ENCODE data around the gene RNF123.
"Not testable (repeated sequence)": the region's sequence is repeated elsewhere in the genome, so short reads cannot be mapped to it uniquely, and the experiment has no call there.

RNF123 gene

DNA sequence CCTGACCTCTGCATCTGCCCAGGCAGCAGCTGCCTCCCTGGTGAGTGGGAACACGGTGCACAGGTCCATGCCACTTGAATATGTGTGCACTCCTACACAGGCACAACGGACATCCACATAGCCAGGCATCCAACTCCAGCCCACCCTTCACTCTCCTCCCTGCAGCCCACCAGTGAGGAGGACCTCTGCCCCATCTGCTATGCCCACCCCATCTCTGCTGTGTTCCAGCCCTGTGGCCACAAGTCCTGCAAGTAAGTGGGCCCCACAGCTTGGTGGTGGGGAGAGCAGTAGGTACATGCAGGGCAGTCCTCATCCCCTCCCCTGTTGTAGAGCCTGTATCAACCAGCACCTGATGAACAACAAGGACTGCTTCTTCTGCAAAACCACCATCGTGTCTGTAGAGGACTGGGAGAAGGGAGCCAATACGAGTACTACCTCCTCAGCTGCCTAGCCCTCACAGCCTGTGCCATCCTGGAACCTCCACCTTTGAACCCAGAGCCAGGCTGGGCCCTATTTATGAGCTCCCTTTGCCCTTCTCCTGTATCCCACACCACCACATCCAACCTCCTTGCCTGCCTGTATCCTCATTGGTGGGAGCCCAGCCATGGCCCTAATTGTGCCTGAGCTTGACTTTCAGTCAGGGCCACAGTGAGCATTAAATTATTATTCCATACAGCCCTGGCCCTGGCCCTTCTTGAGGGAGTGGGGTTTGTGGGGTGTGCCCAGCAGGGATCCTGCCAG lies 31.7 kb downstream of the RNF123 start:
- no peak for DNase-seq (ENCODE audit: low read depth)

- no peak for DNase-seq (ENCODE audit: low read depth)
Observed at GRCh38 chr3:49721596-49721895, 32.2 kb downstream of the RNF123 start.

- DNase-seq (ENCODE audit: low read depth): no peak
Observed at GRCh38 chr3:49721896-49722781, 32.8 kb downstream of the RNF123 start.

- no peak for DNase-seq (ENCODE audit: low read depth)
Observed at GRCh38 chr3:49722896-49723295, 33.5 kb downstream of the RNF123 start.

DNA sequence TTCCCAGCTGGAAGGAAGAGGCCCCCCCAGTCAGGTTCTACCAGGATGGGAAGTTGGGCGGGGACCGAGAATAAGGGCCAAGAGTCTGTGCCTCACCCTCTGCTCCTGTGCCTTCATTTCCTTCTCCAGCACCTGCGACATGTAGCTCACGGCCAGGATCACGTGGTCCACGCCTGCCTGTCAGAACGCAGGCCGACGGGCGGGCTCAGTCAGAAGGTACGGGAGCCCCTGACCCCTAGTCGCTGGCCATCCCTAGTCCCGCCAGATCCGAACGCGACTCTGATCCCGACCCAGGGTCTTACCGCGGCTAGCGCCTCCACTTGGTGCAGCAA lies 33.9 kb downstream of the RNF123 start:
- peak; percentile 33 for DNase-seq (ENCODE audit: low read depth)

- peak; percentile 88 for DNase-seq (ENCODE audit: low read depth)
Observed at GRCh38 chr3:49723628-49724551, 34.5 kb downstream of the RNF123 start, which contains the start of gene GMPPB. Gene GMPPB (minus strand): TSS chr3:49723951. CDS start chr3:49723726, 225 bp downstream.

- DNase-seq (ENCODE audit: low read depth): no peak
Observed at GRCh38 chr3:49724586-49724985, 35.2 kb downstream of the RNF123 start.

- DNase-seq (ENCODE audit: low read depth): no peak
Observed at GRCh38 chr3:49725906-49726681, 36.7 kb downstream of the RNF123 start.

DNA sequence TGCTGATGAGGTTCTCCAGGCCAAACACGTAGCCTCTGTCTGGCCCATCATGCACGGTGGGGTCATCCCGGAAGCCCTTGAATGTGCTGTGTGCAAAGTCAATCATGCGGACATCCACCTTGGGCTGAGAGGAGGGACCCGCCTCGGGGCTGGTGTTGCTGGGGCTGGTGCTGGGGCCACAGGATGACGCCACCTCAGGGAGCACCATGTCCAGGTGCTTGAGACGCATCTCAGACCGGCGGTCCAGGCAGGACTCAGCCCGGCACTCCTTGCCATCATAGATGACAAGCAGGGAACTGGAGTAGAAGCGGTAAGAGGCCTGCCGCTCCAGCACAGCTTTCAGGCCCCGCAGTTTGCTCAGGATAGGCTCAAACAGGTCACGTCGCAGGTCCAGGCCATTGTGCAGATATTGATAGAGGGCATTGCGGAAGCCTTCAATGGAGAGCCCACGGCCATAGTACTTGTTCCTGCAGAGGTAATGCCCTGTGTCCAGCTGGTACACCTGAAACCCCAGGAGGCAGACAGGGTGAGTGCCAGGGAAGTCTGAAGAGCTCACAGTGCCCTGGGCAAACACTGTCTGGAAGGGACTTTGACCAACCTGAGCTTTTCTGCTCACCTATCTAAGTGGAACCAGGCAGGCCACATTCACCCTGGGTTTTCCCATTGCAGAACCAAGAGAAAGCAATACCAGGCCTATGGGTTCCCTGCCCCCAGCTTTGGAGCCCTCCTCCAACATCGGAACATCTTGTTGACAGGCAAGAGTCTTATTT lies 38.0 kb downstream of the RNF123 start:
- no peak for DNase-seq (ENCODE audit: low read depth)

DNA sequence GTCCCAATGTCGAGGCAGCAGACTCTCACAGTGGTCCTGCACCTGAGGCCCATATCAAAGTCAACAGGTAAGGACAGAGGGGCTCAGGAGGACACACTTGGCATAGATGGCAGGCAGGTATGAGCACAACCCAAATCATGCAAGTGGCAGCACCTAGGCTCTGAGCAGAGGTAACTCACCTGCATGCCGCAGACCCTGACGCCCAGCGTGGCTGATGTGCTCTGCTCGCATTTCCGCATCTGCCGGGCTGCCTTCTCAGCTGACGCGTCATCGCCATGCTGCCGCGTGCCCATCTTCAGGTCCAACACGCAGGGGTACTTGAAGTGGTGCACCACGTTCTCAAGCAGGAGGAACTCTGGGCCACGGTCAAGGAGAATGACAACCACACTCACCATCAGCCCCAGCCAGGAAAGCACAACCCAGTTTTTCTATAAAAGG lies 38.6 kb downstream of the RNF123 start:
- DNase-seq (ENCODE audit: low read depth): no peak

GRCh38 chr3:49729966-49730609 lies 40.7 kb downstream of the RNF123 start:
- DNase-seq (ENCODE audit: low read depth): no peak

DNA sequence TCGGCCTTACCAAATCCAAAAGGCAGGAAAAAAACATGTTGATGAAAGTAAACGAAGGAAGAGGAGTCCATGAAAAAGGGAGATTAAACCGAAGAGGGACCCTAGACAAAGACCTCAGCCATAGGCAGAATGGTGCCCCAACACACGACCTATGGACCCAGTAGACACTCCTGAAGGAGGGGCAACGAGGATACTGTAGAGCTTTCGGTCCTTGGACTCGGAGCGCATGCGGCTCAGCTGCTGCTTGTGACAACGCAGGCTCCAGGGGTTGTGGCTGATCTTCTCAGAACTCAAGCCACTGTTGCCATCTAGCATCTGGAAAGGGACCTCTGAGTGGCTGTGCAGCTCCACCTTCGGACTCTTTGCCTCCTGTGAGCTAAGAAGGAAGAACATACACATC lies 43.2 kb downstream of the RNF123 start:
- no peak for DNase-seq (ENCODE audit: low read depth)

DNA sequence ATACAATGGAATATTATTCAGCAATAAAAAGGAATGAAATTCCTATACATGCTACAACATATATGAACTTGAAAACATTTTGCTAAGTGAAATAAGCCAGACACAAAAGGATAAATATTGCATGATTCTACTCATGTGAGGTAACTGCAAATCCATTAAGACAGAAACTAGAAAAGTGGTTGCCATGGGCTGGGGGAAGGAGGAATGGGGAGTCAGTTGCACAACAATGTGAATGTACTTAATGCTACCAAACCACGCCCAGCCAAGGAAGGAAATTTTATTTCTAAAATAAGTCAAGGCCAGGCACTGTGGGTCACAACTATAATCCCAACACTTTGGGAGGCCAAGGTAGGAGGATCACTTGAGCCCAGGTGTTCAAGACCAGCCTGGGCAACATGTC lies 44.2 kb downstream of the RNF123 start:
- DNase-seq (ENCODE audit: low read depth): no peak

DNA sequence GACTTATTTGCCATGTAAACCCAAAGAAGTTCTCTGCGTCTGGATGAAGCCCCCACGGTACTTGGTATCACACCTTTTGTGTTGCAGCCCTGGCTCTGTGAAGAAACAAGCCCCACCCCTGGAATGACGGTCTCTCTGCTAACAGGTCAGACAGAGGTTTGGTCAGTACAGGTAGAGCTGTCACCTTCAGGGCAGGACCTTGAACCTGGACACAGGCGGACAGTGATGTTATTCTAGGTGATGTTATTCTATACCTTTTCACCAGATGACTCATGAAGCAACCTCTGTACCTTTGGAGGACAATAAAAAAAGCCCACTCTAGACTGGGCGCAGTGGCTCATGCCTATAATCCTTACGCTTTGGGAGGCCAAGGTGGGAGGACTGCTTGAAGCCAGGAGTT lies 45.4 kb downstream of the RNF123 start:
- DNase-seq (ENCODE audit: low read depth): no peak

DNA sequence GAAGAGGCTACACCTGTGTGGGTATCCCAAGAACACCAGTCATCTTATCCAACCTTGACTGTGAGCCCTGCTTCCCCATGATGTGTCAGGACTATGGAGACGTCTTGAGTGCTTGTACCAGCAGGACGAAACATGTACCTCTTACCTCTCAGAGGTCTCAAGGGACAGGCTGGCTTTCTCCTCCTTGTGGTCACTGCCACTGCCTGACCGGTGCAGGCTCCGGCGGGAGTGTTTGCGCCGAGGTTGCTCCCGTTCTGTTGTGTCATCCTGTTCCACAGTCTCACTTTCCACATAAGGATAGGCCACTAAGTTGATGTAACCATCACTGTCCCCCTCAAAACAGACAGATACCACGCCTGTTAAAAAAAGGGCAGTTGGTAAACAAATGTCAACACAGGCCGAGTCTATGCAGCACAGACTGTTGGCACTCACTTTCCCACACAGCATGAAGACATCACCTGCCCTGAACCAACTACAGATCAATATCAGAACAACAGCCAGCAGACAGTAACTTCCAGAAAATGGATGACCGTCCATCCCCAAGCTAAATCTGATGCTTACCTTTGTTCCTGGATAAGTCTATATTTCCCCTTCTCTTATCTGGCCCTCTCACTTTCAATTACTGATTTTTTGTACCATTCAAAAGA lies 48.8 kb downstream of the RNF123 start:
- DNase-seq (ENCODE audit: low read depth): no peak

DNA sequence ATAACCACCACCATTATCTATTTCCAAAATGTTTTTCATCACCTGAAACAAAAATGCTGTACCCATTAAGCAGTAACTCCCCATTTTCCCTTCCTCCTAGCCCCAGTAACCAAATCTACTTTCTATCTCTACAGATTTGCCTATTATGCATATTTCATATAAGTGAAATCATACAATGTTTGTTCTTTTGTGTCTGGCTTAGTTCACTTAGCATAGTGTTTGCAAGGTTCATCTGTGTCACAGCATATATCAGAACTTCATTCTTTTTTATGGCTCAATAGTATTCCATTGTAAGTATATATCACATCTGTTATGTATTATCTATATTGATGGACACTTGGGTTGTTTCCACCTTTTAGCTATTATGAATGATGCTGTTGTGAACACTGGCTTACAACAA lies 51.1 kb downstream of the RNF123 start:
- no peak for DNase-seq (ENCODE audit: low read depth)

DNA sequence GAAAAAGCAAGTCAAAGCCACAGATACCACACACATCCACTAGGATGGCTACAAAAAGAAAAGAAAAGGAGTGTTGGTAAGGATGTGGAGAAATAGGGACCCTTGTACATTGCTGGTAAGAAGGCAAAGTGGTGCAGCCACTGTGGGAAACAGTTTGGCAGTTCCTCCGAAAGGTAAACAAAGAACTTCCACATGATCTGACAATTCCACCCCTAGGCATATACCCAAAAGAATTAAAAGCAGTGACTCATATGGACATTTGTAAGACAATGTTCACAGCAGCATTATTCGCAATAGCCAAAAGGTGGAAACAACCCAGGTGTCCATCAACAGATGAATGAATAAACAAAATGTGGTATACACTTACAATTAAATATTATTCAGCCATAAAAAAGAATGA lies 56.6 kb downstream of the RNF123 start:
- DNase-seq (ENCODE audit: low read depth): no peak

DNA sequence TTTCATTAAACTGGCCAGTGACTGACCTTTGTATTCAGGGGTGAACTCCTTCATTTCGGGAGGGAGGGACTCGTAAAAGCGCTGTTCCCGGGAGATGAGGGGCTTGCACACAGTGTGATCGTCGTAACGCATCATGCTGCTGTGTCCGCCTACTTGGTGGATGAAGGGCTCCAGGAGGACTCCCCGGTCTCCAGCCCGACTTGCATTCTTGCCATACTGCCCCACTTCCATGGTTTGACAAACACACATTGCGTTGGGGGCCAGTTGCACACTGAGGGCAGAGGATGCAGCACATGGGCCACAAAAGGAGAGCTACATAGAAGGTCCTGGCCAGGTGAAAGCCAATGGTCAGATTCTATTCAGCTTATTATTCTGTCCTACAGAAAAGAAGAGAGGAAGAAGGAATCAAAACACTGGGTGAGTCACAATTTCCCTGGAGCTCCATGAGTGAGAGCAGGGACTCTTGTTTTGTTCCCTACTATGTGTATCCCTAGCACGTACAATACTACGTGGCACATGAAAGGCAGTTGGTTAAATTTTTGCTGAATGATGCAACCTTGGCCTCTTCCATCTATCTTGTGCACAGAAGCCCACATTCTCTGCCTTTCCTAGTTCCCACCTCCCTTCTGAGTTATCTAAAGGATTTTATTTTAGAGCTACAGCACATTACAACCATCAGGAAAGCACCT lies 58.6 kb downstream of the RNF123 start:
- DNase-seq (ENCODE audit: low read depth): no peak

DNA sequence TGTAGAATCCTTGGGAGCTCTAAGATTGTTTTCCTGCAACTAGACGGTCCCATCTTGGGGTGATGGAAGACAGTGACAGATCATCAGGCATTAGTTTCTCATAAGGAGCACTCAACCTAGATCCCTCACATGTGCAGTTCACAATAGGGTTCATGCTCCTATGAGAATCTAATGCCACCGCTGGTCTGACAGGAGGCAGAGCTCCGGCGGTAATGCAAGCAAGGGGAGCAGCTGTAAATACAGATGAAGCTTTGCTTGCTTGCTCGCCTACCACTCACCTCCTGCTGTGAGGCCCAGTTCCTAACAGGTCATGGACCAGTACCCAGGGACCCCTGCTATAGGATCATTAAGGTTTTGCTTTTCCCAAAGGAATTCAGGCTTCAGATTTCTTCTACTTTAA lies 59.5 kb downstream of the RNF123 start:
- DNase-seq (ENCODE audit: low read depth): not testable (repeated sequence)

Measured in activated T-helper 9 cell treated with anti-CD3 and anti-CD28 coated beads, Interleukin-2, amount 50 U/mL, for 16 hours (primary cell).